Prostate gland (tissue), 2 donors: Measurements from ENCODE around the gene CCDC88B.

Source experiments
- CTCF ChIP-seq, 4 experiments: fragments of 200-600 bp in 2 of 4; fragments of 450-650 bp in 2 of 4; sonication (generic) in 2 of 4; IDR thresholded peaks; 1 replicate in 3 of 4; 2 replicates in 1 of 4; pipeline ENCODE4 v1.5.1; 2016 to 2019; ENCODE audit warnings: antibody characterized with exemption in 4 of 4, mild to moderate bottlenecking in 2 of 4, moderate library complexity in 2 of 4
- POLR2A ChIP-seq: fragments of 450-650 bp; IDR thresholded peaks from one replicate; pipeline ENCODE4 v1.6.1; 2016; ENCODE audit warnings: antibody characterized with exemption, mild to moderate bottlenecking

- TF ChIP-seq CTCF (IDR thresholded peaks at IDR 0.05) (no peak), POLR2A (peak; percentile 70)
Measured at GRCh38 chr11:64321533-64321932, 18.5 kb upstream of the CCDC88B start.
